ENCODE results near the gene ACO1. TPM values are rescaled to one million over a fixed set of nuclear protein-coding genes. Genes with fewer than 3 reads are reported as not detected.

ACO1 gene
- total and polyA plus RNA-seq, 7 donors, result 15.6 to 39.4 (median 27.2) TPM

- Histone ChIP-seq H3K4me3 (no peak overlapping the region), H3K36me3 (ENCODE audit: insufficient read depth in 1 of 2, low read depth in 1 of 2) (peaks cover 18 to 84% of the 10 kb centered on the region in 2 donors), H3K9me3 (no peaks in the 10 kb centered on the region), H3K27me3 (ENCODE audit: insufficient read depth in 3 of 3, low read length in 2 of 3) (no peaks in the 10 kb centered on the region), H3K27ac (no peak overlapping the region), H3K4me1 (no peaks in the 10 kb centered on the region)
- intact Hi-C loops (cut with DNase I), result loop anchor here in 1 of 2 donors (5.0 kb wide), 1 partner anchor 37 kb away; no protein-coding TSS in a partner anchor
- TF ChIP-seq CTCF (IDR thresholded peaks at IDR 0.05), result no peak
- DNase-seq (no peak), ATAC-seq (no peak)
- 86 to 94% (median 93%) methylated on average over 6 of the region's 6 CpGs for WGBS, 3 donors
These were observed 65.5 kb downstream of the ACO1 start for GRCh38 chr9:32449969-32450368.

- no peaks in the 10 kb centered on the region for H3K27me3 ChIP-seq (ENCODE audit: insufficient read depth in 3 of 3, low read length in 2 of 3)
- intact Hi-C loops (cut with DNase I), result loop anchor here in 1 of 2 donors (5.0 kb wide), 1 partner anchor 33 kb away; no protein-coding TSS in a partner anchor
- WGBS, 3 donors, result 74 to 88% (median 81%) methylated on average over 1 of the region's 1 CpG
- H3K4me1 ChIP-seq, result no peaks in the 10 kb centered on the region
- no peak overlapping the region for H3K27ac ChIP-seq
- no peaks in the 10 kb centered on the region for H3K9me3 ChIP-seq
- no peak for DNase-seq
- peaks cover 15 to 90% of the 10 kb centered on the region in 2 donors for H3K36me3 ChIP-seq (ENCODE audit: insufficient read depth in 1 of 2, low read depth in 1 of 2)
- no peak overlapping the region for H3K4me3 ChIP-seq
- no peak for TF ChIP-seq CTCF (IDR thresholded peaks at IDR 0.05)
- no peak for ATAC-seq
These were observed 69.8 kb downstream of the ACO1 start for GRCh38 chr9:32454280-32454679.

DNA sequence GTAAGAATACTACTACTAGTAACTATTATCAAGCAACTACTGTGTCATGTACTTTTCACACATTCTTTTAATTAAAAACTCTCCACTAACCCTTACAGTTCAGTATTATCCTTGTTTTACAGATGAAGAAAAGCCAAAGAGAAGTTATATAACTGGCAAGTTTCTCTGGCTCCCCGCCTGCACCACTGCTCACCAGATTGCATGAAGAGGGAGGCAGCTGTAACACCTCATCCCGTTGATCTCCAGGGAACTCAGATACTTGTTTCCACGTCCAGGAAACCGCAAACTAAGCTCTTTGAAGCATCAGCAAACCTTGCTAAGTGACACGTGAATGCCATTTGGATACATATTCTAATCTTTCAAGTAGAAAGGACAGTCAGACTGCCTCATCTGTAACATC lies 71.3 kb downstream of the ACO1 start:
- 48 to 63% (median 50%) methylated on average over 5 of the region's 5 CpGs for WGBS, 3 donors

GRCh38 chr9:32456564-32456963 lies 72.1 kb downstream of the ACO1 start:
- no peak for ATAC-seq
- Histone ChIP-seq H3K4me3 (no peak overlapping the region), H3K9me3 (no peaks in the 10 kb centered on the region), H3K36me3 (ENCODE audit: insufficient read depth in 1 of 2, low read depth in 1 of 2) (peaks cover 6 to 77% of the 10 kb centered on the region in 2 donors), H3K4me1 (no peaks in the 10 kb centered on the region), H3K27me3 (ENCODE audit: insufficient read depth in 3 of 3, low read length in 2 of 3) (no peaks in the 10 kb centered on the region), H3K27ac (no peak overlapping the region)
- no peak for TF ChIP-seq CTCF (IDR thresholded peaks at IDR 0.05)
- DNase-seq, result no peak
- intact Hi-C loops (cut with DNase I), result no loop called here
- 85 to 94% (median 93%) methylated on average over 1 of the region's 1 CpG for WGBS, 3 donors

More for the DNA sequence above, 71.3 kb downstream of the ACO1 start:
- no peak for DNase-seq
- Histone ChIP-seq H3K27ac (no peak overlapping the region), H3K27me3 (ENCODE audit: insufficient read depth in 3 of 3, low read length in 2 of 3) (no peaks in the 10 kb centered on the region), H3K4me1 (no peaks in the 10 kb centered on the region), H3K36me3 (ENCODE audit: insufficient read depth in 1 of 2, low read depth in 1 of 2) (peaks cover 7 to 85% of the 10 kb centered on the region in 2 donors), H3K4me3 (no peak overlapping the region), H3K9me3 (no peaks in the 10 kb centered on the region)
- TF ChIP-seq CTCF (IDR thresholded peaks at IDR 0.05), result no peak
- no peak for ATAC-seq
- intact Hi-C loops (cut with DNase I), result no loop called here

All from psoas muscle (tissue), 8 donors.